Effector CD4-positive, alpha-beta T cell (primary cell): ENCODE results near the gene TDRD7.

ENCODE experiments used
- DNase-seq: peaks from one replicate; pipeline ENCODE4 v3.0.0-alpha.2; 2020
- total RNA-seq: gene quantifications from one replicate; lab custom pipeline; 2026; lab: John Stamatoyannopoulos, UW

The TDRD7 gene, protein sequence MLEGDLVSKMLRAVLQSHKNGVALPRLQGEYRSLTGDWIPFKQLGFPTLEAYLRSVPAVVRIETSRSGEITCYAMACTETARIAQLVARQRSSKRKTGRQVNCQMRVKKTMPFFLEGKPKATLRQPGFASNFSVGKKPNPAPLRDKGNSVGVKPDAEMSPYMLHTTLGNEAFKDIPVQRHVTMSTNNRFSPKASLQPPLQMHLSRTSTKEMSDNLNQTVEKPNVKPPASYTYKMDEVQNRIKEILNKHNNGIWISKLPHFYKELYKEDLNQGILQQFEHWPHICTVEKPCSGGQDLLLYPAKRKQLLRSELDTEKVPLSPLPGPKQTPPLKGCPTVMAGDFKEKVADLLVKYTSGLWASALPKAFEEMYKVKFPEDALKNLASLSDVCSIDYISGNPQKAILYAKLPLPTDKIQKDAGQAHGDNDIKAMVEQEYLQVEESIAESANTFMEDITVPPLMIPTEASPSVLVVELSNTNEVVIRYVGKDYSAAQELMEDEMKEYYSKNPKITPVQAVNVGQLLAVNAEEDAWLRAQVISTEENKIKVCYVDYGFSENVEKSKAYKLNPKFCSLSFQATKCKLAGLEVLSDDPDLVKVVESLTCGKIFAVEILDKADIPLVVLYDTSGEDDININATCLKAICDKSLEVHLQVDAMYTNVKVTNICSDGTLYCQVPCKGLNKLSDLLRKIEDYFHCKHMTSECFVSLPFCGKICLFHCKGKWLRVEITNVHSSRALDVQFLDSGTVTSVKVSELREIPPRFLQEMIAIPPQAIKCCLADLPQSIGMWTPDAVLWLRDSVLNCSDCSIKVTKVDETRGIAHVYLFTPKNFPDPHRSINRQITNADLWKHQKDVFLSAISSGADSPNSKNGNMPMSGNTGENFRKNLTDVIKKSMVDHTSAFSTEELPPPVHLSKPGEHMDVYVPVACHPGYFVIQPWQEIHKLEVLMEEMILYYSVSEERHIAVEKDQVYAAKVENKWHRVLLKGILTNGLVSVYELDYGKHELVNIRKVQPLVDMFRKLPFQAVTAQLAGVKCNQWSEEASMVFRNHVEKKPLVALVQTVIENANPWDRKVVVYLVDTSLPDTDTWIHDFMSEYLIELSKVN
- total RNA-seq: 18.2 reads per million, percentile 45 among the genes with 10 or more reads in this experiment

DNA sequence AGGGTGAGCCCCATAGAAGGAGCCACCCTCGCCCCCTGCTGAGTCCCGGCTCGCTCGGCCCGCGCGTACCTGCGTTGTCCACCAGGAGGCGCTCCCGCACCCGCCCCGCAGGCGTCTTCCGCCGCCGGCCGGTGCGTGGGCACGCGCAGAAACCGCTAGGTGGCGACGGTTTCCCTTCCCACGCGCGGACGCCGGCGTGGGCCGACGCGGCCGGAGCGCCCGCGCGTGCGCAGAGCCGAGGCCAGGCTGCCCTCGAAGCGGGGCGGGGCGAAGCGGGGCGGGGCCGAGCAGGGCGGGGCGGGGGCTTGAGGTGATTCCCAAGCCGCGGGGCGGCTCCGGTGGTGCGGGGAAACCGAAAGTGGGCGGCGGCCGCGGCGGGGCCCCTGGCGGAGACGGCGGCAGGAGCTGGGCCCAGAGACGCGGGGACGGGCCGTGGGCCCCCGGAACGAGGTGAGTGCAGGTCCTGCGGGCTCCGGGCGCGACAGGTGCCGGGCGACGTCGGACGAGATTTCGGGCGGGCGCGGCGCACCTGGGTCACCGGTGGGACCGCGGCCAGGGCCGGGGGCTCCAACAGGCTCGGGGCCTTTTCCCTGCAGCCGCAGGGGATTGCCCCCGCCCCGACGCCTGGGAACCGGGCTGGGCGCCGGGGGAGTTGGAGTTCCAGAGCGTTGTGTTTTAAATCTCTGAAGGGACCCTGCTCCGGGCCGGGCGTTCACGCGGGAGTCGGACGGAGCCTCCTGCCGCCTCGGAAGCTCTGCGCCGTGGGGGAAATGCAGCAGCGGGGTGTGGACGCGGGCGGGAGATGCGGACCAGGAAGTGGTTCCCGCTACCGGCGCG is at the start of gene TDRD7:
TDRD7 (plus strand) TSS at position 308 of the 837 bp plus-strand sequence. CDS start 16,370 bp downstream, outside the sequence.
- peak; percentile 89 for DNase-seq

DNA sequence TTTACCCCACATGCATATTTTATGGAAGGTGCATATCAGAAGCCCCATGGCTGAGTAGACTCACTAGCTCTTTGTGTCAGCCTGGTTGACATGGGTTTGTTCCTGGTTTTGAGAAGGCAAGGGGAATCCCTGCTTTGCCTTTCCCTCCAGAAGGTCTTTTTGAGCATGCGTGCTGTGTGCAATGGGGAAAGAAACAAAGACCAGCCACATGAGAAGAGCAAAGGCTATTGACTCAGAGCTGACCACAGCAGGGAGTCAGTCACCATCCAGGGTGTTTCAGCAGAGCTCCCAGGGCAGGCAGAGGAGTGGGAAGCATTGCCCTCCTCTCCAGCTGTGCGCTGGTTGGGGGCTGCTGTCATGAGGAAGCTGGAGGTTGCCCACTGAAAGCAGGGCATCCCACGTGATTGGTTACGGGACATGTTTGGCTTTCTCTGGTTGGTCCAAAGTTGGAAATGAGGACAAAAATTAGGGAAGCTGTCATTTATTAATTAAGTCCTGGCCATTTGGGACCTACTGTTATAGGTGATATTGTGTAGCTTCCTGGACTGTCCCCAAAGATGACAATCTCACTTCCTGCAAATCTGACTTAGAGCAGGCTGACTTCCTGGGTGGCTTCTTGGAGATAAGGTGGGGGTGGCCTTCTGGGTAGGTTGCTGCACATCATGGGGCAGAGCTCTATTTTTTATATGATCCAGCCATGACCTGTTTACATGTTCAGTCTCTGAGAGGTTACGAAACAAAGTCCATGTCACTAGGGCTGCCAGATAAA is 48.9 kb upstream of the TDRD7 start:
- DNase-seq: no peak

DNA sequence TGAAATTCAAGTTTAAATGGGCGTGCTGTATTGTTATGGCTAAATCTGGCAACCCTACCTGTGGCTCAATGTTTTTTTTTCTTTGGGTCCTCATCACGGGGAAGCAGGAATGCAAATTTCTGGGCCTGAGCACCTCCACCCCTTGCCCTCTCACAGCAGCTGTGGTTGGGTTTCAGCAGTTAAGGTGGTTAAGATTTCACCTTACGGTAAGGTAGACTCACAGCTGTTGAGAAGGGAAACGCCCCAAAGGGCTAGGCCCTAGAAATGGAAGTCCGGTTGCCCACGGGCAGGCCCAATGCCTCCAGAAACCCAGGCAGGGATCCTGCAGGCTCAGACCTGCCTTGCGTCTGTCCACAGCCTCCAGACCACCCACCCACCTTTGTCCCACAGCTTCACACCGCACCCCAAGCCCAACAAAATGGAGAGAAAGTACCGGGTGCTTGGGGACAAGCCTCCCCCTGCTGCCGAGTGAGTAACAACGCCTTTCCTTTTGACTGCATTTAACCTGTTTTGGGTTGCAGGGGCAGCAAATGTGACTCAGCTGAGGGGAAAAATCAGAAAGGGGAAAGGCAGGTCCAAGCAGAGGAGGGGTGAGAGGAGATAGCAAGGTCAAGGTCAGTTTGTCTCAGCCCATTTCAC is 48.1 kb upstream of the TDRD7 start:
- DNase-seq: no peak

DNA sequence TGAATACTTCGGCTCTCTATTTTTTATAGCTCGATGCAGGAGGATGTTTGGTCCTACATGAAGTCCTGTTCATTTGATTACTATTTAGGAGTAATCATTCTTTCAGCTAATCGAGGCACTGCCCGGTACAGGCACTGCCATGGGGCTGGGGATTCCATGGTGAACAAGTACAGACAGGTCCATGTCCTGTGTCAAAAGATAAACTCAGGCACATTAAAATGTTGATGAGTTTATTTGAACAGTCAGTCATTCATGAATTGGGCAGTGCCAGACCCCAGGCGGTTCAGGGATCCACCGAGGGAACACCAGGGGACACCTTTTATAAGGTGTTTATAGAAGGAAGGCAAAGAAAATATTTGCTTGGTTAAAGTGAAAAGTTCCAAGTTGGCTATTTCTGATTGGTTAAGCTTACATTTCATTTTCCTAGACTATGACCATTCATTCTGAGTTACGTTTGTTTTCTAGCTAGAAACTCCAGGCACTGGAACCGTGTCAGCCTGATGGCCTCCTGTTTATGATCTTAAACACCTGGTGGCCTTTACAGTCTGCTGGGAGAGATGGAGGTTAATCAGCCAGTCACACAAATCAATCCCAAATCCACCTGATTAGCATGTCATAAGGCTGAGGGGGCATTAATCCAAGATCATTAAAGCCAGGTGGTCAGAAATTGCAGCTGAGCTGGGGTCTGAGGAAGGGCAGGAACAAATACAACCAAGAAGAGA is 47.0 kb upstream of the TDRD7 start:
- DNase-seq: no peak

DNA sequence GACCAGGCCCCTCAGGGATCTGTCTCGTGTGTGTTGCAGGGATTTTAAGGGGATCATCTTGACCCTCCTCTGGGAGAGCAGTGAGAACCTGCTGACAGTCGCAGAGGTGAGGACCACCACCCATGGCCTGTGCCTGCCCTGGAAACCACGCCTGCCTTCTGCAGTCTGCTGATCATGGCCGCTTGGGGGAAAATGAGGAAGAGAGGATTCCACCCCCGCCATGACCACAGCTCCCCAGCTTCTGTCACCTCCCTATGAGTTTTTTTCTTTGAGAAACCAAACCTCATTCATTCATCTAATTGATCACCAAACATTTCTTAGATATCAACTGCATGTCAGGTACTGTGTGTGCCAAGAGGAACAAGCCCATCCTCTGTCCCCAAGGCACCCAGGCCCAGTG is 46.3 kb upstream of the TDRD7 start:
- DNase-seq: no peak

DNA sequence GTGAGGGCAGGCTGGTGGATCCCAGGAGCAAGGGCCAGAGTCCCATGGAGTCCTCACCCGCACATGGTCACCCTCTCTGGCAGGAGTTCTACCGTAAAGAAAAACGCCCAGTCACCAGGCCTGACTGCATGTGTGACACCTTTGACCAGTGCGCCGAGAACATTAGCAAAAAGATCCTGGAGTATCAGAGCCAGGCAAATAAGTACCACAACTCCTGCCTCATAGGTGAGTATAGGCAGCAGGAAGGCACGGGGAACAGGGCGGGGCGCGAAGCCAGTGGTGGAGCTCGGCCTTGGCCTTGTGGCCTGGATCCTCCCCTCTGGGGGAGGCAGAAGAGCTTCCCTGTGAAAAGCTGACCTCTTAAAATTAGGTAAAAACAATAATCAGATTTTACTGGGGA is 45.4 kb upstream of the TDRD7 start:
- no peak for DNase-seq

DNA sequence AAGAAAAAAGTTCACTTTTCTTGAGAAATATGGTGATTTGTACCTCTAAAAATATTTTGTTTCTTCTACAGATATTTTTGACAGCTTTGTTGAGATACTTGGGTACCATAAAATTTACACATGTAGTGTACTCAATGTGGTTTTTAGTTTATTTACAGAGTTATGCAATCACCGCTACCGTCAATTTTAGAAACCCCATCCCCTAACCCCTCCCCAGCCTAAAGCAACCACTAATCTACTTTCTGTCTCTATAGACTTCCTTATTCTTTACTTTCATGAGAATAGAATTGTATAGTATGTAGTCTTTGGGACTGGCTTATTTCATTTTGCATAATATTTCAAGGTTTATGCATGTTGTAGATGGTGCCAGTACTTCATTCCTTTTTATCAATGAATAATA is 45.0 kb upstream of the TDRD7 start:
- no peak for DNase-seq

DNA sequence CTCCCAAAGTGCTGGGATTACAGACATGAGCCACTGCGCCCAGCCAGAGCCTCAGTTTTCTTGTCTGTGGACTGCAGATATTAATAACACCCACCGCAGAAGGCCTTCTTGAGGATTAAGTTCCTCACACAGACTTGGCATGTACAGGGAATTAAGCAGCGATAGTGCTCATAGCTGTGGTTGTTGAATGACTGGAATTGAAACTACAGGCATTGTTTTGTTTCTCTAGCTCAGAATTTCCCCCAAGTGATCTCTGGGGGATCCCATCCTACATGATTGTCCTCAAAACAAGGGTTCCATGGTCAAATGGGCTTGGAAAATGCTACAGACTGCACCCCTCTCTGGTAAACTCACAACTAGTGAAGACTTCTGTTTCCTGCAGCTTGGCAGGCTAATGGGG is 44.2 kb upstream of the TDRD7 start:
- DNase-seq: no peak

DNA sequence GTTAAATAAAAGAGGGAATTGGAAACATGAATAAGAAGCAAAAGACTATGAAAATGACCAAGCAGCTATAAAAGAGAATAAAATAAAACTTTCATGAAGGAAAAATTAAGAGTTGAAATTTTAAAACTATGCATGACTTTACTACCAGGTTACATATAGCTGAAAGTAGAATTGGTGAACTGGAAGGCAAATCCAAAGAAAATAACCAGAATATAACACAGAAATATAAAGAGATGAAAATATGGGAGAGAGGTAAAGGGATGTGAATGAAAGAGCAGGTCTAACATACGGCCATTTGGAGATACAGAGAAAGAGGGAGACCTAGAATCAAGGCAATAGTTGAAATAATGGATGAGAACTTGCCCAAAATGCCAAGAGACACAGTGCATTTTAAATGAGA is 42.9 kb upstream of the TDRD7 start:
- DNase-seq: no peak

DNA sequence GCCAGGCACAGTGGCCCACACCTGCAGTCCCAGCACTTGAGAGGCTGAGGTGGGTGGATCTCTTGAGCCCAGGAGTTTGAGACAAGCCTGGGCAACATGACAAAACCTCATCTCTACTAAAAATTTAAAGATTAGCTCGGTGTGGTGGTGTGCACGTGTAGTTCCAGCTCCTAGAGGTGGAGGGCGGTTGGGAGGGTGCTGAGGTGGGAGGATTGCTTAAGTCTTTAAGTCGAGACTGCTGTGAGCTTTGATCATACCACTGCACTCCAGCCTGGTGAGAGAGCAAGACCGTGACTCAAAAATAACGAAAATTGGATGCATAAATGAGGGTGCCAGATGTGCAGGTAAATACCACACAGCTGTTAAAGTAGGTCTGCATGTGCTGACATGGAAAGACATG is 39.3 kb upstream of the TDRD7 start:
- no peak for DNase-seq

DNA sequence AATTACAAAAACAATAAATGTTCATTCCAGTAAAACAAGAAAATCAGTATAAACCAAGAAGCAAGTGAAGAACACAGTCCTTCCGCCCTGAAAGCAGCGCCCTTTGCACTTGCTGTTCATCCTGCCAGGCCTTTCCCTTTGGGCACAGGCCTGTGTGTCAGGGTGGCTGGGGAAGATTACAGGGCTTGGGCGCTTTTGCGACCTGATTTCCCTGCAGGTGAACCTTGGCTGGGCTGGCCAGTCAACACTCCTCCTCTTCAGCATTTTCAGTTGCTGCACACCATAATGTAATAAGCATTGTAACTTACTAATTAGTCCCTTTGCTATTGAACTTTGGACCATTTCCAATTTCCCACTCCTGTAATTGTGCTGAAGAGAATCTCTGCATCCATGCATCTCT is 38.6 kb upstream of the TDRD7 start:
- DNase-seq: no peak

DNA sequence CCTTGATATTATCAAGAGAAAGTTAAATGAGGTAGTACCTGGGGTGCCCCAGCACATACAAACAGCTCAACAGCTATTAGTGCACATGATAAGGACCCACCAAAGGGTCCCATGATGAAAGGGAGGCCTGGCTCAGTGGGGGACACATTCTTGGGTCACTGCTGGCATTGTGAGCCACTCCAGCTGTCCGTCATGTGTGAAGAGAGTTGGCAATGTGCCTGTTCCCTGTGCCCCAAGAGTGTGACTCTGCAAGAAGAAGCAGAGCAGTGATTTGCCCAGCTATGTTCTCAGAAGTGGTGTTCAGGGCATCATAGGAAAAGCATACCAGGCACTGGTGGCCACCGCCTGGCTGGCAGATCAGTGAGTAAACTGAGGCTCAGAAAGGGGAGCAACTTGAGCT is 37.1 kb upstream of the TDRD7 start:
- no peak for DNase-seq

DNA sequence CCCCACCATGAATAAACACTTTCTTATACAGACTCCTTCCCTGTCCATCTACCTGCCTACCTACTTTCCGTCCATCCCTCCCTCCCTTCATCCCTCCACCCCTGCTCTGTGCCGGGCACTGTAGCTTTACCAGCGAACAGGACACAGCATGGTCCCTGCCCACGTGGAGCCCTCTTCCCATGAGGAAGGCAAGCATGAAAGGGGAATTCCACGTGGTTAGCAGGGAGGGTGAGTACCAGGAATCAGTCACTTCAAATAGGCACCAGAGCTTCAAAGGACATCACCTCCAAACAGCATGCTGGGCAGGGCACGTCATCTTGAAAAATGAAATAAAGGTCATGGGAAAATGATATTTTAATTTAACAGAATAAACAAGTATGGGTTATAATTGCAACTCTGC is 35.0 kb upstream of the TDRD7 start:
- DNase-seq: no peak

DNA sequence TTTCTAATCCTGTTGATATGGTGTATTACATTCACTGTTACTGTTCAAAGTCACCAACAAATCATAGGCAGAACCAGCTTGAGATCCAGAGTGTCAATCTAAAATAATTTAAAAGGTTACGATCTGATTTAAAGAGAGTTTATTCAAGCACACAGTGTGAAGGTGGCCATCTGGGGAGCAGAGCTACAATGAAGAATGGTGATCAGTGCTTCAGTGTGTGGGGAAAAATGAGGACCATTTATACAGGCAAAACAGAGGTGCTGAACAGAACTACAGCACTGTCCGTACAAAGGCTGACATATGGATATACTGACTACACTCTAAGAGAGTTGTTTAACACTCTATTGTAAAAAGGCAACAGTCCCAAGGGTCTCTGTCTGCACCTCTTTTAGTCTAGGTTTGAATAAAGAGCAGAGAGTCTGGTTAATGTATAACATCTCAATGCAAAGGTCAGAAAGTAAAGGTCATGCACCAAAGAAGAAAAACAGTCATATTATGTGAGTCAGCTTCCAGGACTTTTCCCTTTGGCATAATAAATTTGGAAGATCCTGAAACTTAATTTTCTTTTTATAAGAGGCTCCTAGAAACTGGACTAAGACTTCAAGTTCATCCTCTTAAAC is 29.7 kb upstream of the TDRD7 start:
- no peak for DNase-seq

DNA sequence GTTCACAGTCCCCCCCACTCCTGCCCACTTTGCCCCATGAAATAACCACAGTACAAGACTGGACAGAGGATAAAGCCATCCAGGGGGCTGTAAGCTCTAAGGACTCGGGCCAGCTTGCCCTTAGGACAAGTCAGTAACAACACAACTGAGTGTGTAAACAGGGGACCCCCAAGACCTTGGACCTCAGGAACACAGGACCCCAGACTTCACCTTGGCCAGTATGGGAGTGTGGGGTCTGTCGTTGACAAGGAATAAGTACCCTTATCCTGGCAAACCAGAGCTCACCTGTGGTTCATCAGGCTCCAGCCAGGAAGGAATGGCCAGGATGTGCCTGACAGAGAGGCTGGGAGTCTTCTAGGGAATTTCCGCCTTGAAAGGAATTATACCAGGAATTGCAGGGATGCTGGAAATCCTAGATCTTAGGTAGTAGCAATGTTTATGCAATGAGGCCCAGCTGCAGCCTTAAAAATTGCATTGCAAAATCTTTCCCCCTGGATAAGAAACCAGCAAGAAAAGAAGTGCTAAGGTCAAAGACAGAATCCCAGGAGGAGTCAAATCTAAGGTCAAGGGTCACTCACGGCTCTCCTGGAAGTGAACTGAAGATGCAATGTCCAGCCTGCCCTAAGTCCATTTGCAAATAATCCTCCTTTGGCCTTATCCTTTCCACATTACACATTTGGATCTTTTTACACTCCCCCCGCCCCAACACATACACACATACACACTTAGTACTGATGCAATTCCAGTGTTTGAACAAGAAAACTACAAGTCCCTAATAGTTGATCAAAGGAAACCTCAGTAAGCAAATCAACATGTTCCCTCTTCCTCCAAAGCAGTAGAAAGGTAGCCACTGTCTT is 27.3 kb upstream of the TDRD7 start:
- no peak for DNase-seq

DNA sequence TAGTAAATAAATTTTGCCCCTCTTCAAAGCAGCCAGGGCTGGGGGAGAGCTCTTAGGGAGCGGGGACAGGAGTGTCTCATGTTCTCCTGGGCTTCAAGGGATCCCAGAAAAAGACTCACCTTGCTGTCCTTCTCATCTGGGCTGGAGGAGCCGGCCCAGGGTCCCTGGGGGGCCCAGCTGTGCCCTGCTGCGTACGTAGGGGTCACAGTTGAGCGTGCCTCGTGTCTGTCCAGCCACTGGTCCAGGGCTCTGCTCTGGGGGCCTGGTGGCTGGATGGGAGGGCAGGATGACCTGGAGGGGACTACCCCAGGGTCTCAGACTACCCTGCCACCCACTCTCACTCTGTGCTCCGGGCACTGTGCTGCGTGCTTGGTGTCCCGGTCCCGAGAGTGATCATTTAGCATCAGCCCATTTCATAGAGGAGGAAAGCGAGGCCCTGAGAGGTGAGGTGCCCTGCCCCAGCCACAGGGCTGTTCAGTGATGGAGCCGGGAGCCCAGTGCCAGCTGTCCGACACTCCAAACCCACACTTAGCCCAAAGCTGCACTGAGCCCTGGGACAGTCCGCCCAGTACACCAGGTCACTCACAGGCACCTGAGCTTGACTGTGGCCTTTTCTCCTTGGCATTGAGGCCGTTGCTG is 26.2 kb upstream of the TDRD7 start:
- no peak for DNase-seq

DNA sequence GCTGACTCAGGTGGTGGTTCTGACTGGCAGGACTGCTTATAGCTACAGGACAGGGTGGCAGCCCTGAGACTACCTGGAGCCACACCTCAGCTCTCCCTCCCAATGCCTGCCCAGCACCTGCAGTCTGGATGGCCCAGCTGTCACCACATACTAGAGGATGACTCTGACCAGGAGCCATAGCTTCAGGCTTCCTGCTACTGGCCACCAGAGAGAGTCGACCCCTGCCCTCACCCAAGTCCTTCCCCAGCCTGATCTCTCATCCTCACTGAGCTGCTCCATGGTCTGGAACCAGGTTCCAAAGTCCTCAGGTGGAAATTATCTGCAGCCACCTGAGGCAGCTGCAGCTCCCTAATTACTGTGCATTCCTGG is 25.6 kb upstream of the TDRD7 start:
- no peak for DNase-seq

DNA sequence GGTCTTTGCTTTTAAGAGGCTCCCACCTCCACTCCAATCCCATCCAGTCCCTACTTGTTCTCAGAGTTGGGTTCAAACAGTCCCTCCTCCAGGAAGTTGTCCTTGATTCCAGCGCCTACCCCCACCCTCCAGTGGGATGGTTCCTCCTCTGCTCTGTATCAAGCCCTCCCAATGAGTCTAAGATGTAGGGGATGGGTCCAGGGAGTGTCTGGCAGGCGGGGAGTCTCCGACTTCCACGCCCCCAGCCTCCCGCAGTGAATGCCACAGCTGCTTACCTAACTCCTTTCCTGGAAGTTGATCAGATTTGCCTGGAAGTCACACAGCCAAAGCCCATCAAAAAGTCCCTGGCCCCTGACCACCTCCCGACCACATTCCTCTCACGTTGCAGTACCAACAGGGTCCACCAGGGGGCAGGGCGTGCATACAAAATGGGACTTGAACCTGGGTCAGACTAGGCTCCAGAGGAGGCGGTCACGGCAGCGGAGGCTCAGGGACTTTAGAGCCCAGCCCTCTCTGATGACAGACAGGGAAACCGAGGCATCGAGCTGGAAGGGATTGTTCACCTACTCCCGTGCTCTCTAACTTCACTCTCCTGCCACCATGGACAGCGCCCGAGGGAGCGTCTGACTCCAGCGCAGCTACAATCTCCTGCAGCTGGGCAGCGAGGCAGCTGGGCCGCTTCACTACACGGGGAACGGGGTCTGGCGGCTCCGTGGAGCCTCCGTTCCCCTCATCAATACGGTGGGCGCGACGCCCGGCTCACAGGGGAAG is 25.0 kb upstream of the TDRD7 start:
- peak; percentile 58 for DNase-seq
